GM20431 (cell line): ENCODE data around the gene CCDC106.

Experiments used
- in situ Hi-C: fragments of 300-500 bp; cut with MseI, MboI; formaldehyde crosslinking; loops from one replicate; pipeline ENCODE4 v1.15.0; 2020; ENCODE audit warnings: low sequenced_read_pairs; ENCODE audit not compliant: unreplicated experiment

Gene CCDC106

GRCh38 chr19:55691561-55692481, 43.8 kb downstream of the CCDC106 start:
- in situ Hi-C loops: no loop called here

- in situ Hi-C loops: no loop called here
Measured at GRCh38 chr19:55692681-55693081, 44.7 kb downstream of the CCDC106 start.

GRCh38 chr19:55693336-55693974, 45.4 kb downstream of the CCDC106 start:
- in situ Hi-C loops: no loop called here

- in situ Hi-C loops: no loop called here
Measured at GRCh38 chr19:55694241-55694655, 46.2 kb downstream of the CCDC106 start.

- in situ Hi-C loops: no loop called here
Measured at GRCh38 chr19:55694656-55695491, 46.9 kb downstream of the CCDC106 start.

- in situ Hi-C loops: no loop called here
Measured at GRCh38 chr19:55695511-55696290, 47.7 kb downstream of the CCDC106 start.

- in situ Hi-C loops: no loop called here
Measured at GRCh38 chr19:55696301-55697068, 48.5 kb downstream of the CCDC106 start.

GRCh38 chr19:55697069-55697440, 49.0 kb downstream of the CCDC106 start:
- in situ Hi-C loops: no loop called here

GRCh38 chr19:55697698-55698097, 49.7 kb downstream of the CCDC106 start:
- in situ Hi-C loops: no loop called here

- in situ Hi-C loops: no loop called here
Measured at GRCh38 chr19:55698256-55698655, 50.2 kb downstream of the CCDC106 start.

- in situ Hi-C loops: no loop called here
Measured at GRCh38 chr19:55699221-55699620, 51.2 kb downstream of the CCDC106 start.

GRCh38 chr19:55700813-55701212, 52.8 kb downstream of the CCDC106 start:
- in situ Hi-C loops: no loop called here

- in situ Hi-C loops: no loop called here
Measured at GRCh38 chr19:55702131-55702627, 54.2 kb downstream of the CCDC106 start.
